ENCODE data around the gene RAD23A. TPM values are rescaled to one million over a fixed set of nuclear protein-coding genes. Genes with fewer than 3 reads are reported as not detected.

Gene RAD23A
- total and polyA plus RNA-seq, 10 of the 15 experiments (the other 5 are each of a cell fraction or from before 2014, with no cell fraction given): 8.8 to 198 (median 119) TPM

DNA sequence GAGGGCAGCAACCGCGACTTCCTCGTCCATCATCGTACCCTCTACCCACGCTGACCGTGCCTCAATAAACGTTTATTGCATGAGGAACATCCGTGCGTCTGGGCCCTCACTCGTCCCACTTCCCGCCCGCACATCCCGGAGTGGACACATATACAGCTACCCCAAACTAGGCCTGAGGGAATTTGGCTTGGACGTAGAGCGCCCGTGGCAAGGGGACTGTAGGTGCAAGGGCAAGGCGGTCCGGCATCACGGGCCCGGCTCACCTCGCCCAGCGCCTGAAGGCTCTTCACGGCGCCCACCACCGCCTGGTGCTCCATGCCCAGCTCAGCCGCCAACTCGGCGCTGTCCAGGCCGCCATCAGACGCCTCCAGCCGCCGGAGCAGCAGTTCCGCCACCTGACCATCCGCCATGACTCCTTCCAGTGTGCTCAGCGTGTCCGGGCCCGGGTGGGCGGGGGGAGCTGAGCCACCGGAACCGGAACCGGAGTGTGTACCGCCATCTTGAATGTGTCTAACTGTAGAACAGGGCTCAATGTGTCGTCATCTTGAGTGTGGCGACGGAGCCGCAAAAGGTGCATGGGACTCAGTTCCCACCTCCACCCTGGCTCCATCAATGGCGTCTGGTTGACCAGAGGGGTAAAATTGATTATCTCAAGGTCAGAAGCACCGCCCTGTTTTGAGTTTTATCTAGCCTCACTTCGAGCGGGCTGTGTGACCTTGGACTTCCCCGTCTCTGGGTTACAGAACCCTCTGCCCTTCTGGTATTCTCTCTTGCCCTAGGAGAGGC, 12.2 kb upstream of the RAD23A start, which contains the start of gene FARSA (continued):
- TF ChIP-seq EGR1 (IDR thresholded peaks at IDR 0.05; ENCODE audit: borderline replicate concordance in 1 of 2, low read depth in 2 of 2, low read length in 2 of 2) (no peak), POLR2AphosphoS5 (IDR thresholded peaks at IDR 0.05; ENCODE audit: low read length) (peak; percentile 94), RCOR1 (conservative IDR thresholded peaks at IDR 0.05; ENCODE audit: low read depth, low read length) (0 out of 2 replicates have a peak, but pooled peaks have one; percentile 78), RAD51 (IDR thresholded peaks at IDR 0.05) (0 out of 2 replicates have a peak, but pooled peaks have one; percentile 37), SMC3 (IDR thresholded peaks at IDR 0.05; ENCODE audit: borderline replicate concordance, low read length) (0 out of 2 replicates have a peak, but pooled peaks have one; percentile 13), MLLT1 (IDR thresholded peaks at IDR 0.05) (peak; percentile 74), SPI1 (IDR thresholded peaks at IDR 0.05; ENCODE audit: borderline replicate concordance, insufficient read depth, low read depth, low read length) (0 out of 2 replicates have a peak, but pooled peaks have one; percentile 9), BHLHE40 (IDR thresholded peaks at IDR 0.05; ENCODE audit: borderline replicate concordance in 1 of 2, low read depth in 2 of 2, low read length in 1 of 2) (peak; percentile 58 to 63; a peak in 3 of 4 replicates), TARDBP (IDR thresholded peaks at IDR 0.05; ENCODE audit: borderline replicate concordance) (peak; percentile 85; the same call in 1 of the 2 replicates), GABPA (IDR thresholded peaks at IDR 0.05; ENCODE audit: low read depth) (peak; percentile 97), KAT2A (conservative IDR thresholded peaks at IDR 0.05; ENCODE audit: control insufficient read depth, low read depth, low read length) (no peak)
- TF ChIP-seq, protein P1, sequence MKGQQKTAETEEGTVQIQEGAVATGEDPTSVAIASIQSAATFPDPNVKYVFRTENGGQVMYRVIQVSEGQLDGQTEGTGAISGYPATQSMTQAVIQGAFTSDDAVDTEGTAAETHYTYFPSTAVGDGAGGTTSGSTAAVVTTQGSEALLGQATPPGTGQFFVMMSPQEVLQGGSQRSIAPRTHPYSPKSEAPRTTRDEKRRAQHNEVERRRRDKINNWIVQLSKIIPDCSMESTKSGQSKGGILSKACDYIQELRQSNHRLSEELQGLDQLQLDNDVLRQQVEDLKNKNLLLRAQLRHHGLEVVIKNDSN (IDR thresholded peaks at IDR 0.05; ENCODE audit: borderline replicate concordance, extremely low read length, insufficient read depth, low read depth, low read length): peak; percentile 57

All from GM12878 (cell line).